Endodermal cell (in vitro differentiated cells): ENCODE data around the gene TMEM147. TPM values are rescaled to one million over a fixed set of nuclear protein-coding genes. Genes with fewer than 3 reads are reported as not detected.

ENCODE experiments used
- DNase-seq: peaks from one replicate; pipeline ENCODE4 v3.0.0-alpha.2; 2017
- H3K27ac ChIP-seq: 2 replicates; pipeline ENCODE4 v1.5.1; 2013; ENCODE audit warnings: mild to moderate bottlenecking, low read depth, low read length, moderate library complexity
- H3K27me3 ChIP-seq: 2 replicates; pipeline ENCODE4 v1.6.1; 2013; ENCODE audit warnings: mild to moderate bottlenecking, low read length, moderate library complexity; ENCODE audit not compliant: insufficient read depth, control insufficient read depth, poor library complexity, severe bottlenecking
- H3K36me3 ChIP-seq: 2 replicates; pipeline ENCODE4 v1.7.0; 2013; ENCODE audit warnings: mild to moderate bottlenecking, low read length, moderate library complexity; ENCODE audit not compliant: control insufficient read depth, insufficient read depth
- H3K4me1 ChIP-seq: one replicate; pipeline ENCODE4 v1.7.0; 2013; ENCODE audit warnings: low read length; ENCODE audit not compliant: control insufficient read depth, insufficient read depth
- H3K4me3 ChIP-seq: 2 replicates; pipeline ENCODE4 v1.5.1; 2013; ENCODE audit warnings: mild to moderate bottlenecking, low read length, moderate library complexity
- H3K9ac ChIP-seq: 2 replicates; pipeline ENCODE4 v1.6.1; 2013; ENCODE audit warnings: mild to moderate bottlenecking, low read length, moderate library complexity; ENCODE audit not compliant: poor library complexity, severe bottlenecking; ENCODE audit errors: extremely low read depth
- H3K9me3 ChIP-seq: 2 replicates; pipeline ENCODE4 v1.6.1; 2013; ENCODE audit warnings: mild to moderate bottlenecking, low read length, moderate library complexity; ENCODE audit not compliant: control insufficient read depth
- H3K27ac Mint-ChIP-seq: 2 replicates; pipeline ENCODE4 v1.8.0; 2020; ENCODE audit warnings: mixed read lengths
- H3K27me3 Mint-ChIP-seq: 2 replicates; pipeline ENCODE4 v1.8.0; 2021; ENCODE audit warnings: mild to moderate bottlenecking, mixed read lengths; ENCODE audit not compliant: insufficient read depth
- H3K36me3 Mint-ChIP-seq: 2 replicates; pipeline ENCODE4 v1.8.0; 2020; ENCODE audit warnings: low read depth, mixed read lengths
- H3K4me1 Mint-ChIP-seq: 2 replicates; pipeline ENCODE4 v1.8.0; 2020; ENCODE audit warnings: mixed read lengths
- H3K4me3 Mint-ChIP-seq: 2 replicates; pipeline ENCODE4 v1.8.0; 2020; ENCODE audit warnings: mild to moderate bottlenecking, moderate library complexity, mixed read lengths
- H3K9me3 Mint-ChIP-seq: 2 replicates; pipeline ENCODE4 v1.8.0; 2020; ENCODE audit warnings: mild to moderate bottlenecking, mixed read lengths
- WGBS, 2 experiments: methylation state at CpG; one replicate each; pipeline versions ENCODE4 v1.1.5 to v1.1.7; 2013; ENCODE audit warnings: missing lambda C conversion rate in 2 of 2, mixed read lengths in 1 of 2; ENCODE audit not compliant: insufficient coverage in 1 of 2, insufficient read length in 1 of 2; 5-methylcytosine and 5-hydroxymethylcytosine counted together
- total RNA-seq, 2 donors: library from RNA; stranded (reverse); fragmentation: NEBNext Ultra II Directional in 1 of 2; extraction: Animal tissue kit (Norgen Biotek cat#: 25700) in 1 of 2; gene quantifications; 2 replicates in 1 of 2; 3 replicates in 1 of 2; pipeline ENCODE4 v1.2.1, GENCODE V29; 2021
- TF ChIP-seq, protein P1 (sequence below): fragments of 200-600 bp; sonication (generic); conservative IDR thresholded peaks from 2 replicates; pipeline ENCODE4 v1.5.0; 2021; ENCODE audit warnings: antibody characterized with exemption, mild to moderate bottlenecking

TMEM147 gene
- total RNA-seq, 2 donors from 2014 or later: 109 to 119 TPM

GRCh38 chr19:35559781-35560180 is 14.4 kb downstream of the TMEM147 start:
- peaks cover 77% of the 10 kb centered on the region for H3K27me3 Mint-ChIP-seq
- Histone ChIP-seq H3K36me3 (no peaks in the 10 kb centered on the region), H3K27ac (no peak overlapping the region), H3K4me1 (no peaks in the 10 kb centered on the region), H3K4me3 (no peak overlapping the region), H3K27me3 (peaks cover 37% of the 10 kb centered on the region), H3K9me3 (no peaks in the 10 kb centered on the region), H3K9ac (no peak overlapping the region)
- TF ChIP-seq, protein P1, sequence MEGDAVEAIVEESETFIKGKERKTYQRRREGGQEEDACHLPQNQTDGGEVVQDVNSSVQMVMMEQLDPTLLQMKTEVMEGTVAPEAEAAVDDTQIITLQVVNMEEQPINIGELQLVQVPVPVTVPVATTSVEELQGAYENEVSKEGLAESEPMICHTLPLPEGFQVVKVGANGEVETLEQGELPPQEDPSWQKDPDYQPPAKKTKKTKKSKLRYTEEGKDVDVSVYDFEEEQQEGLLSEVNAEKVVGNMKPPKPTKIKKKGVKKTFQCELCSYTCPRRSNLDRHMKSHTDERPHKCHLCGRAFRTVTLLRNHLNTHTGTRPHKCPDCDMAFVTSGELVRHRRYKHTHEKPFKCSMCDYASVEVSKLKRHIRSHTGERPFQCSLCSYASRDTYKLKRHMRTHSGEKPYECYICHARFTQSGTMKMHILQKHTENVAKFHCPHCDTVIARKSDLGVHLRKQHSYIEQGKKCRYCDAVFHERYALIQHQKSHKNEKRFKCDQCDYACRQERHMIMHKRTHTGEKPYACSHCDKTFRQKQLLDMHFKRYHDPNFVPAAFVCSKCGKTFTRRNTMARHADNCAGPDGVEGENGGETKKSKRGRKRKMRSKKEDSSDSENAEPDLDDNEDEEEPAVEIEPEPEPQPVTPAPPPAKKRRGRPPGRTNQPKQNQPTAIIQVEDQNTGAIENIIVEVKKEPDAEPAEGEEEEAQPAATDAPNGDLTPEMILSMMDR: no peak
- no peak overlapping the region for H3K27ac Mint-ChIP-seq
- no peaks in the 10 kb centered on the region for H3K4me1 Mint-ChIP-seq
- H3K36me3 Mint-ChIP-seq: no peaks in the 10 kb centered on the region
- no peak overlapping the region for H3K4me3 Mint-ChIP-seq
- no peaks in the 10 kb centered on the region for H3K9me3 Mint-ChIP-seq
- 92 to 97% methylated on average over 6 to 23 of the region's 23 CpGs for WGBS, 2 experiments
- DNase-seq: no peak

GRCh38 chr19:35560271-35560670 is 14.8 kb downstream of the TMEM147 start:
- H3K9me3 ChIP-seq: no peaks in the 10 kb centered on the region
- Mint-ChIP-seq H3K9me3 (no peaks in the 10 kb centered on the region), H3K27ac (no peak overlapping the region), H3K4me3 (no peak overlapping the region), H3K4me1 (no peaks in the 10 kb centered on the region), H3K27me3 (peaks cover 78% of the 10 kb centered on the region), H3K36me3 (no peaks in the 10 kb centered on the region)
- no peaks in the 10 kb centered on the region for H3K4me1 ChIP-seq
- 93 to 97% methylated on average over 12 to 18 of the region's 18 CpGs for WGBS, 2 experiments
- peaks cover 37% of the 10 kb centered on the region for H3K27me3 ChIP-seq
- TF ChIP-seq, protein P1: no peak
- H3K36me3 ChIP-seq: no peaks in the 10 kb centered on the region
- no peak overlapping the region for H3K4me3 ChIP-seq
- DNase-seq: no peak
- no peak overlapping the region for H3K9ac ChIP-seq
- no peak overlapping the region for H3K27ac ChIP-seq

DNA sequence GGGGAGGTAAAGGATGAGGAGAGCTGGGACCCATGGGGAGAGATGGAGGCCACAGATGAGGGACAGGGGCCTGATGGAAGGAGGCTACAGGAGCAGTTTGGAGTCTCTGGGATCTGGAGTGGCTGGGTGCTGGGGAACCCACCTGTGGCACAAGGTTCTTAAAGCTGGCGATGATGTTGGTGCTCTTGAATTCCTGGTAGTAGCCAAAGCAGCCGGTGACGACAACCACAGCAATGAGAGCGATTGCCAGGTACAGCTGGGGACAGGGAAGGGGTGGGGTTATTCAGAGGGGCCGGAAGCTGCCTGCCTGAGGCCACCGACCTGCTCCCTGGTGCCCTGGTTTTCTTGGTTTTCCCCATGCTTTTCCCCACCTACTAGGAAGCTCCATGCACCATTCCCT is 15.3 kb downstream of the TMEM147 start:
- no peaks in the 10 kb centered on the region for H3K4me1 ChIP-seq
- H3K27me3 Mint-ChIP-seq: peaks cover 76% of the 10 kb centered on the region
- no peak overlapping the region for H3K9ac ChIP-seq
- H3K4me3 ChIP-seq: no peak overlapping the region
- DNase-seq: no peak
- peaks cover 37% of the 10 kb centered on the region for H3K27me3 ChIP-seq
- no peak overlapping the region for H3K27ac ChIP-seq
- WGBS, 2 experiments: 73 to 87% methylated on average over 3 to 6 of the region's 6 CpGs
- no peaks in the 10 kb centered on the region for H3K36me3 ChIP-seq
- TF ChIP-seq, protein P1: no peak
- no peaks in the 10 kb centered on the region for H3K9me3 ChIP-seq
- no peak overlapping the region for H3K27ac Mint-ChIP-seq
- no peaks in the 10 kb centered on the region for H3K4me1 Mint-ChIP-seq
- no peaks in the 10 kb centered on the region for H3K36me3 Mint-ChIP-seq
- no peak overlapping the region for H3K4me3 Mint-ChIP-seq
- no peaks in the 10 kb centered on the region for H3K9me3 Mint-ChIP-seq
